C4-2B (cell line): ENCODE results near the gene DNAAF2.

ENCODE experiments used
- ZFX ChIP-seq: fragments of 450-650 bp; IDR thresholded peaks from 2 replicates; pipeline ENCODE4 v1.6.1; 2017
- TF ChIP-seq, protein P1 (sequence below): fragments of 450-650 bp; conservative IDR thresholded peaks from 2 replicates; pipeline ENCODE4 v1.5.1; 2017; ENCODE audit warnings: mild to moderate bottlenecking

DNA sequence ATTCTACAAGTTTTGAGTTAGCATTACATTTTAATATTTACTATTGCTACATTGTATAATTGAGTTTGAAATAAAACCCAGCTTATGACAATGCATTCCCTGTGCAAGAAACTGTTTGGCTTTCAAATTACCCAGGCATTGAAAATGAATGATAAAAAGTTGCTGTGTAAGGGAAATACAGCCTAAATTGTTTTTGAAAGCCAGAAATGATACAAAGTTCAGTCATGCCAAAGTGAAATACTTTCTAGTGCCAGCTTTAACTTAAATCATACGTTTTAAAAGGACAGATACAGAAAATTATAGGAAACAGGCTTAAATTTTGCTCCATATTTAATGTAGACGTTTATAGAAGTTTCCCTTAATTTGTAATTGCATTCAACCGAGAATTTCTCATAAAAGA is 11.7 kb downstream of the DNAAF2 start:
- TF ChIP-seq, protein P1, sequence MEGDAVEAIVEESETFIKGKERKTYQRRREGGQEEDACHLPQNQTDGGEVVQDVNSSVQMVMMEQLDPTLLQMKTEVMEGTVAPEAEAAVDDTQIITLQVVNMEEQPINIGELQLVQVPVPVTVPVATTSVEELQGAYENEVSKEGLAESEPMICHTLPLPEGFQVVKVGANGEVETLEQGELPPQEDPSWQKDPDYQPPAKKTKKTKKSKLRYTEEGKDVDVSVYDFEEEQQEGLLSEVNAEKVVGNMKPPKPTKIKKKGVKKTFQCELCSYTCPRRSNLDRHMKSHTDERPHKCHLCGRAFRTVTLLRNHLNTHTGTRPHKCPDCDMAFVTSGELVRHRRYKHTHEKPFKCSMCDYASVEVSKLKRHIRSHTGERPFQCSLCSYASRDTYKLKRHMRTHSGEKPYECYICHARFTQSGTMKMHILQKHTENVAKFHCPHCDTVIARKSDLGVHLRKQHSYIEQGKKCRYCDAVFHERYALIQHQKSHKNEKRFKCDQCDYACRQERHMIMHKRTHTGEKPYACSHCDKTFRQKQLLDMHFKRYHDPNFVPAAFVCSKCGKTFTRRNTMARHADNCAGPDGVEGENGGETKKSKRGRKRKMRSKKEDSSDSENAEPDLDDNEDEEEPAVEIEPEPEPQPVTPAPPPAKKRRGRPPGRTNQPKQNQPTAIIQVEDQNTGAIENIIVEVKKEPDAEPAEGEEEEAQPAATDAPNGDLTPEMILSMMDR, result no peak
- no peak for TF ChIP-seq ZFX
